Keratinocyte (primary cell): Measurements from ENCODE around the gene GPR137. TPM values are rescaled to one million over a fixed set of nuclear protein-coding genes. Genes with fewer than 3 reads are reported as not detected.

Source experiments
- DNase-seq: peaks from one replicate; pipeline ENCODE4 v3.0.0-alpha.2; 2011; ENCODE audit warnings: low read depth, missing footprints, low spot score
- FAIRE-seq: peaks from 2 replicates; lab custom pipeline; 2011; peaks lifted over from hg19 to GRCh38; lab: Jason Lieb, UNC
- H2AFZ ChIP-seq: 2 replicates; pipeline ENCODE4 v1.6.0; 2012; ENCODE audit warnings: low read length, control low read depth, inconsistent platforms; ENCODE audit not compliant: control insufficient read depth
- H3K27ac ChIP-seq: 2 replicates; pipeline ENCODE4 v1.5.1; 2011; ENCODE audit warnings: low read length; ENCODE audit not compliant: control insufficient read depth, insufficient read depth
- H3K27me3 ChIP-seq: 3 replicates; pipeline ENCODE4 v1.6.0; 2011; ENCODE audit warnings: low read length; ENCODE audit not compliant: control insufficient read depth, insufficient read depth; ENCODE audit errors: extremely low read depth
- H3K36me3 ChIP-seq, 2 experiments: 2 replicates in 1 of 2; 3 replicates in 1 of 2; pipeline ENCODE4 v1.5.1; 2011; ENCODE audit warnings: low read length in 2 of 2, mild to moderate bottlenecking in 1 of 2; ENCODE audit not compliant: control insufficient read depth in 2 of 2, insufficient read depth in 2 of 2; ENCODE audit errors: extremely low read depth in 1 of 2
- H3K4me1 ChIP-seq: 3 replicates; pipeline ENCODE4 v1.5.1; 2011; ENCODE audit warnings: low read length; ENCODE audit not compliant: control insufficient read depth, insufficient read depth; ENCODE audit errors: extremely low read depth
- H3K4me2 ChIP-seq: 3 replicates; pipeline ENCODE4 v1.6.0; 2011; ENCODE audit warnings: low read depth, low read length; ENCODE audit not compliant: control insufficient read depth, insufficient read depth; ENCODE audit errors: extremely low read depth
- H3K4me3 ChIP-seq, 3 experiments: fragments of 200-600 bp in 1 of 3; sonication (generic) in 1 of 3; 2 replicates in 2 of 3; 3 replicates in 1 of 3; pipeline ENCODE4 v1.5.1; 2011 to 2016; ENCODE audit warnings: low read length in 3 of 3, mild to moderate bottlenecking in 3 of 3, control low read depth in 2 of 3, inconsistent platforms in 1 of 3, low read depth in 1 of 3, mixed read lengths in 1 of 3, mixed run types in 1 of 3, moderate library complexity in 1 of 3; ENCODE audit not compliant: control insufficient read depth in 2 of 3, insufficient read depth in 2 of 3; ENCODE audit errors: extremely low read depth in 1 of 3
- H3K79me2 ChIP-seq: 2 replicates; pipeline ENCODE4 v1.6.0; 2012; ENCODE audit warnings: low read length; ENCODE audit not compliant: control insufficient read depth, insufficient read depth
- H3K9ac ChIP-seq: 3 replicates; pipeline ENCODE4 v1.6.0; 2011; ENCODE audit warnings: low read length; ENCODE audit not compliant: control insufficient read depth, insufficient read depth; ENCODE audit errors: extremely low read depth
- H3K9me1 ChIP-seq: 3 replicates; pipeline ENCODE4 v1.6.0; 2011; ENCODE audit warnings: low read length; ENCODE audit not compliant: control insufficient read depth, insufficient read depth; ENCODE audit errors: extremely low read depth
- H3K9me3 ChIP-seq: 2 replicates; pipeline ENCODE4 v1.5.1; 2012; ENCODE audit warnings: low read depth, low read length; ENCODE audit not compliant: control insufficient read depth
- H4K20me1 ChIP-seq: 3 replicates; pipeline ENCODE4 v1.6.0; 2011; ENCODE audit warnings: low read length; ENCODE audit not compliant: control insufficient read depth, insufficient read depth; ENCODE audit errors: extremely low read depth
- CTCF ChIP-seq, 3 experiments: IDR thresholded peaks in 1 of 3; conservative IDR thresholded peaks in 1 of 3; optimal IDR thresholded peaks in 1 of 3; 2 replicates in 2 of 3; 3 replicates in 1 of 3; pipeline versions ENCODE3 to v1.5.1; 2011; ENCODE audit warnings: low read length in 3 of 3, mild to moderate bottlenecking in 3 of 3, moderate library complexity in 2 of 3, control low read depth in 1 of 3, inconsistent platforms in 1 of 3; ENCODE audit not compliant: insufficient read depth in 2 of 3; ENCODE audit errors: extremely low read depth in 1 of 3
- EZH2 ChIP-seq: IDR thresholded peaks from one replicate; pipeline ENCODE4 v1.6.1; 2012; ENCODE audit warnings: inconsistent platforms, mild to moderate bottlenecking, low read length, moderate library complexity
- dilution Hi-C: fragments of 300-500 bp; cut with MboI; formaldehyde crosslinking; loops from one replicate; pipeline ENCODE4 v1.7.0; 2020; ENCODE audit warnings: low sequenced_read_pairs; ENCODE audit not compliant: extremely low pct_ligation_motif_present
- polyA plus RNA-seq, 5 experiments: library from polyadenylated mRNA; depleted of rRNA in 3 of 5; stranded (reverse) in 3 of 5; stranded (forward) in 1 of 5; unstranded in 1 of 5; fragments of >200 nt; gene quantifications; 1 replicate in 1 of 5; 2 replicates in 3 of 5; 3 replicates in 1 of 5; pipeline versions ENCODE4 v1.2.1 to v1.2.3, GENCODE V29; 2011 to 2012; ENCODE audit warnings: missing spikeins in 2 of 5, low read depth in 1 of 5, low replicate concordance in 1 of 5

Gene GPR137
- polyA plus RNA-seq, 1 donor (not counting 4 experiments of a cell fraction or from before 2014, with no cell fraction given) = 6.6 TPM

- Histone ChIP-seq H3K27ac (peak overlapping the region; percentile 61), H3K27me3 (no peaks in the 10 kb centered on the region), H3K4me1 (peaks cover 26% of the 10 kb centered on the region), H3K4me3 (peak overlapping the region; percentile 77 to 96 (median 96)), H3K9ac (peak overlapping the region; percentile 90), H4K20me1 (peaks cover 8% of the 10 kb centered on the region), H3K36me3 (peaks cover 19 to 30% of the 10 kb centered on the region in 2 experiments), H3K4me2 (peak overlapping the region; percentile 87), H3K9me1 (no peaks in the 10 kb centered on the region), H3K79me2 (peaks cover 37% of the 10 kb centered on the region), H2AFZ (no peak overlapping the region), H3K9me3 (no peaks in the 10 kb centered on the region)
- FAIRE-seq = no peak
- DNase-seq = no peak
- TF ChIP-seq EZH2 (no peak), CTCF (optimal IDR thresholded peaks at IDR 0.05 in 1 of 3, IDR thresholded peaks at IDR 0.05 in 1 of 3, conservative IDR thresholded peaks at IDR 0.05 in 1 of 3; ENCODE audit: extremely low read depth in 1 of 3, insufficient read depth in 2 of 3, low read length in 3 of 3) (peak in 2 of 3 experiments; percentile 40 to 67)
- dilution Hi-C loops = no loop called here
Measured at GRCh38 chr11:64252003-64252872, 33.4 kb upstream of the GPR137 start.

GRCh38 chr11:64253043-64253442, 32.6 kb upstream of the GPR137 start:
- H3K27me3 ChIP-seq = no peaks in the 10 kb centered on the region
- H3K9me1 ChIP-seq = no peaks in the 10 kb centered on the region
- H3K36me3 ChIP-seq = peaks cover 19 to 30% of the 10 kb centered on the region in 2 experiments
- H3K27ac ChIP-seq = no peak overlapping the region
- H3K4me3 ChIP-seq = peak overlapping the region; percentile 77 to 96 (median 96)
- FAIRE-seq = no peak
- peaks cover 8% of the 10 kb centered on the region for H4K20me1 ChIP-seq
- H3K9me3 ChIP-seq = no peaks in the 10 kb centered on the region
- dilution Hi-C loops = no loop called here
- H2AFZ ChIP-seq = no peak overlapping the region
- peak overlapping the region; percentile 90 for H3K9ac ChIP-seq
- peak overlapping the region; percentile 87 for H3K4me2 ChIP-seq
- no peak for DNase-seq
- TF ChIP-seq CTCF (optimal IDR thresholded peaks at IDR 0.05 in 1 of 3, IDR thresholded peaks at IDR 0.05 in 1 of 3, conservative IDR thresholded peaks at IDR 0.05 in 1 of 3; ENCODE audit: extremely low read depth in 1 of 3, insufficient read depth in 2 of 3, low read length in 3 of 3) = no peak
- H3K4me1 ChIP-seq = peaks cover 21% of the 10 kb centered on the region
- H3K79me2 ChIP-seq = peaks cover 37% of the 10 kb centered on the region
